Colon (tissue), 2 donors: ENCODE measurements around the gene PIGR.

Source experiments
- FAIRE-seq: peaks from 2 replicates; lab custom pipeline; 2012; peaks lifted over from hg19 to GRCh38; lab: Jason Lieb, UNC
- donor health status: control.
- donor health status: control.

PIGR gene, protein sequence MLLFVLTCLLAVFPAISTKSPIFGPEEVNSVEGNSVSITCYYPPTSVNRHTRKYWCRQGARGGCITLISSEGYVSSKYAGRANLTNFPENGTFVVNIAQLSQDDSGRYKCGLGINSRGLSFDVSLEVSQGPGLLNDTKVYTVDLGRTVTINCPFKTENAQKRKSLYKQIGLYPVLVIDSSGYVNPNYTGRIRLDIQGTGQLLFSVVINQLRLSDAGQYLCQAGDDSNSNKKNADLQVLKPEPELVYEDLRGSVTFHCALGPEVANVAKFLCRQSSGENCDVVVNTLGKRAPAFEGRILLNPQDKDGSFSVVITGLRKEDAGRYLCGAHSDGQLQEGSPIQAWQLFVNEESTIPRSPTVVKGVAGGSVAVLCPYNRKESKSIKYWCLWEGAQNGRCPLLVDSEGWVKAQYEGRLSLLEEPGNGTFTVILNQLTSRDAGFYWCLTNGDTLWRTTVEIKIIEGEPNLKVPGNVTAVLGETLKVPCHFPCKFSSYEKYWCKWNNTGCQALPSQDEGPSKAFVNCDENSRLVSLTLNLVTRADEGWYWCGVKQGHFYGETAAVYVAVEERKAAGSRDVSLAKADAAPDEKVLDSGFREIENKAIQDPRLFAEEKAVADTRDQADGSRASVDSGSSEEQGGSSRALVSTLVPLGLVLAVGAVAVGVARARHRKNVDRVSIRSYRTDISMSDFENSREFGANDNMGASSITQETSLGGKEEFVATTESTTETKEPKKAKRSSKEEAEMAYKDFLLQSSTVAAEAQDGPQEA

DNA sequence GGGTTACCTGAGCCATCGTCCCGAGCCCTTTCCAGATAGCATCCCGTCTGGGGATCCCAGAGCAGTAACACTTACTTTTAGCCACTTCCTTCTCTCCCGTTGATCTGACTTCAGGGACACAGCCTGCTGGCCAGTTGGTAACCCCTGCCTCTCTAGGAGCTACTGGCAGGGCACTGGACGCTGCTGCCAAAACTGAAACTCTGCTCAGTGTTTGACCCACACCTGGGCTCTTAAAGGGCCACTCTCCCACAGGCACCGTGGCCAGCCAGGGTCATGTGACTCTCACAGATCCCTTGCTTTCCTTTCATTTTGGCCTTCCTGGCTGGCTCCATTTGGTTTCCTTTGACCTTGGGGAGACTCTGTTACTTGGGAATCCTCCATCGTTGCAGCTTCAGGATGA is at the start of gene PIGR:
Gene PIGR, minus strand, starts transcription at position 206 of the 400 bp plus-strand sequence. CDS start 5,935 bp downstream, outside the sequence.
- FAIRE-seq: no peak

DNA sequence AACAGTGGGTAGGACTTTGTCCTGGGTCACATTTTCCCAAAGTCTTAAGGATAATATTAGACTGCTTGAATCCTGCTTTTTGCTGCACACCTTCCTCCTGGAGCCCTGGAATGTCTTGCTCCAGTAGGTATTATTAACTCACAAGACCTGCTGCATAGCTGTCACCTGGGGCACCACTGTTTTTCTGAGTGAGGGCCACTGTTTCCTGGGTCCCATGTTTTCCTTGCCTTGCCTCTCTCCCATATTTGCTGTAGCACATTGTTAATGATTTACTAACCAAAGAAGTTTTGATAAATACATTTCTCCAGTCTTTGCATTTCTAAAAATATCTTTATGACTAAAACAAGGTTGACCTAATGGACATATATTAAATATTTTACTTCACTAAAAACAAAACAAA is 46.5 kb upstream of the PIGR start:
- no peak for FAIRE-seq

DNA sequence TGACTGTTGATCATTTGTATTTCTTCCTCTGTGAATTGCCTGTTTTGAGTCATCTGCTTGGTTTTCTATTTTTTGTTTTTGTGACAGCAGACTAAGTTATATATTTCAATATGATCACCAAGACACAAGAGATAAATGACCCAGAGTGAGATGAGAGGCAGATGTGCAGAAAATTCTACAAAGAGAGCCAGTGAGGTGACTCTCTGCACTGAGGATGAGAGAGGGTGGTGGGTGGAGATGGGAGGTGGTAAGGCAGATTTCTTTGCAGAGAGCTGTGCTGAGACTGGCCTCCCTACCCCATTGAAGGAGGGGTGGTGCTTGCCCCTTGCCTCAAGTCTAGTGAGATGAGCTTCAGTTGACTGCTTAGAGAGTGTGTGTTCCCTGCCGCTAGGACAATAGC is 41.6 kb upstream of the PIGR start:
- no peak for FAIRE-seq

DNA sequence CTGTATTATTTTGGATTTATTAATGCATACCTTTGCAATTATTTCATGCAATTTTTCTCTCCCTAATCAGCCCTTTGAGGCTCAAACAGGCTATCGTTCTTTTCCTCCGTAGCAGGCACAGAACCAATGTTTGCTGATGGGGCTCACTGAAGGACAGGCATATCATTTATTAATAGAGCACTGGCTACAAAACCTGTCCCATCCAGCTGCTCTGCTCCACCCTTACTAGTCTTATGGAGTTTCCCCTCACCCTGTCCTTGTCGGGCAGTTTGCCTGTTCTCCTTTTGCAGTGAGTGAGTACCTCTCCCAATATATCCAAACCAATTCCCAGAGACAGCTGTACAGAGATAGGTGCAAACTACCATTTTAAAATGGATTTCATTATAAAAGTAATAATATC is 40.6 kb upstream of the PIGR start:
- no peak for FAIRE-seq

DNA sequence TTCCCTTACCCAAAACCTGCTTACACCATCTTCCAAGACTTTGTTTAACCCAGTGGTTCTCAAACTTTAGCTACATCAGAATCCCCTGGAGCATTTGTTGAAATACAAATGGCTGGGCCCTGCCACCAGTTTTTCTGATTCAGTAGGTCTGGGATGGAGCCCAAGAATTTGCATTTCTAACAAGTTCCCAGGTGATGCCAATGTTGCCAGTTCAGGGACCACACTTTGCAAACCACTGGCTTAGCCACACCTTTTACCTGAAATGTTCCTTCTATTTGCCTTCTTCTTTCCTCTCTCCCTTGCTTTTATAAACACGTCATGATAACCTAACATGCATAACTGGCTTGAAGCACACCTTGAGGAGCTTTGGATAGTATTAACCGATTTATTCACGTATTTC is 40.1 kb upstream of the PIGR start:
- FAIRE-seq: no peak

DNA sequence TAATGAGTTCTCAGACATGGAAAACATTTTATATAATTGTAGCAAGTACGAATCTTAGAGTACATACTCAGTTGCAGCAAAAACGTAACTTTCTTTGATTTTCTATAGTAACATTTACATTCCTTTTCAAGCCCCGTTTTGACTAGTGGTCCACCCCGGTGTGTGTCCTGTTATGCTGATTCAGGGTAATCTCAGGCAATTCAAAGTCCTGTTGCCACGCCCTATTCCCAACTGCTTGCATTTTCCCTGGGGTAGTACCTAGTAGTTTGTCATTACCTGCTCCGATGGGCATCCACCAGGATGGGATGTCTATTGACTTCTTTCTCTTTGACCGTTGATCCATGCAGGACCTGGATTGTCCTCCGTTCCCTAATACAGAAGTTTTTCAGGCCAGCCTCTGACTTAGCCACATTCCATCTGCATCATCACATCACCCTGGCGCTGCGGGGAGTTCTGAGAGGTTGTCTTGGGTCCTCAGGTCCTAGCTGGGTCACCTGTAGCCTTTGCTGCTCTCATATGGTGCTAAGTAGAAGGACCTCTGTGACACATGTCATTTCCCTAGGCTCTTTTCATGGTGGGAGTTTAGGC is 39.0 kb upstream of the PIGR start:
- FAIRE-seq: no peak

DNA sequence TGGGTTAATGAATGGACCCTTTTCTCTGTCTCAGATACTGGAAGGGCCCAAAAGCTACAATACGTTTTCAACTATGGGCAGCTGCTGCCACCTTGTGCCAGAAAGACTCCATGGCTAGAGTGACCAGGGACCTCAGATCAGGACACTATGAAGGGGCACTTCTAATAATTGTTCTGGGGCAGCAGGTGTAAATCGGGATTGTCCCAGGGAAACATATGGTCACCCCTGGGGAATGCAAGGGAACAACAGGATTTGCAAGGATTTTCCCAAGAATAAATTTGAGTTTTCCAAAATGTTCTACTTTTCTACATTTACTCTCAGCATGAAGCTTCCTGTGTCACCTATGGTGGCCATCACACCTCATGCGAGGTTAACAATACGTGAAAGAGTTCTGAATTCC is 36.0 kb upstream of the PIGR start:
- FAIRE-seq: no peak

DNA sequence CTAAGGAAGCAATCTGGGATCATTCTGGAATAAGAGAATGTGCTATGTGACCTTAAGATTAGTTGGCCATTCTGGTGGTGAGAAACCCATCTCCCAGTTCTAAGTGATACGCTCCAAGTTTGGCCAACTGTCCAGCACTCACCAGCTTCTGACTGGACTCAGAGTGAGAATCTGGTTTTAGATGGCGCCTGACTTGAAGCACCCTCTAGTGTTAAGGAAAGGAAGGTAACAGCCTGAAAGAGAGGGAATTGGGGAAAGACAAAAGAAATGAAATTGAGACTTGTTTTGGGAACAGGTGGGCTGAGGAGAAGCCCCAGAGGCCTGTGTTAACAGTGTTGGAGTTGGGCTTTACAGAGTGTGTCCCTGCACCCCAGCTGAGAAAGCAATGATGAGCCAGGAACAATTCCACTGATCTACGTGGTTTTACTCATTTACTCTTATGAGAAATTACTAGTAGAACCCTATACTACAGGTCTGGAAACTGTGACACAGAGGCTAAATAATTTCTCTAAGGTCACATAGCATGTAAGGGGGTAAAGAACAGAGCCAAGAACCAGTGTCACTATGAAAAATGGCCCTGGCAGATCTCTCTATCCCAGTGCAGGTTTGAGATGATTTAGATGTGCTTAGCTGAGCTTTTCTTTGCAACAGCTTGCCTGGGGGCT is 33.2 kb upstream of the PIGR start:
- FAIRE-seq: no peak

DNA sequence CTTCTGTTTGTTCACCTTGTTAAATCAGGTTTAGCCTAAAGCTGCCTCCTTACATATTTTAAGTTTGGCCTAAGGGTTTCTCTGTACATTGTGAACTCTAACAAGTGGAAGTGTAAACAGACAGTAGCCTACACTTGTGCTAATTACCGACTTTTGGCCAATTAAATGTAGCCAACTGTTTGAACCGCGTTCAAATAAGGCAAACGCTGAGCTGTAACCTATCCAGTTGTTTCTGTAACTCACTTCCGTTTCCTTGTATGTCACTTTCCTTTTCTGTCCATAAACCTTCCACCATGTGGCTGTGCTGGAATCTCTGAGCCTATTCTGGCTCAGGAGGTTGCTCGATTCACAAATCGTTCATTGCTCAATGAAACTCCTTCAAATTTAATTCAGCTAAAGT is 32.0 kb upstream of the PIGR start:
- no peak for FAIRE-seq

DNA sequence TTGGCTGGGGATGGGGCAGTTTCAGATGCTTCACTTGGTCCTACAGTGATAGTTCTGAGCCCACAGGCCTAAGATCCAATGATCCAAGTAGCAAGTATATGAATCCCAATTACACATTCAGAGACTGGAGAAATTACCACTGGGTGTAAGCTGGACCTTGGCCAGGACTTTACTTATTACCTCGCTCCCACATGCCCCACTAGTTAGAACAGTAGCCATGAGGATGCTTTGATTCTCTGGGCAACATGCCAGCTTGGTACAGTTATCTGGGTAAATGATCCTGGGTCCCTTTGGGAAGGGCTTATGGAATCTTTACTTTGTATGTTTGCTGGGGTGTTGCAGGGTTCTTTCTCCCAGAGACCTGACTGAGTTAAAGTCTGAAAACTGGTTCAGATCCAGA is 29.0 kb upstream of the PIGR start:
- FAIRE-seq: no peak

DNA sequence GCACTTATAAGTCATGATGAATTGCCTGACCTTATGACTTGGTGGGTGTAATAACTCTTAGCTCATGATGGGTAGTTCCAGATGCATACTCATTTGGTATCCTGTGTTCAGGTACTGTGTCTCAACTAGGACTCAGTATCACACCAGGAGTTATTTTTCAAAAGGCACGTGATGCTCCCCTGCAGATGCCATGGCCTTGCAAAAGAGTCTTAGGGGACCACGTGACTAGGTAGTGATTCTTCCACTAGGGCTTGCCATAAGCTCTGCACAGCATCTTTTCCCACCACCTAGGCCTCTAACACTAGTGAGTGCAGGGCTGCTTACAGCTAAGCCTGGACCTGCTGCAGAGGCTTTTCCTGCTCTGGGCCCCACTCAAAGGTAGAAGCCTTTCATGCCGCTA is 27.9 kb upstream of the PIGR start:
- FAIRE-seq: no peak

DNA sequence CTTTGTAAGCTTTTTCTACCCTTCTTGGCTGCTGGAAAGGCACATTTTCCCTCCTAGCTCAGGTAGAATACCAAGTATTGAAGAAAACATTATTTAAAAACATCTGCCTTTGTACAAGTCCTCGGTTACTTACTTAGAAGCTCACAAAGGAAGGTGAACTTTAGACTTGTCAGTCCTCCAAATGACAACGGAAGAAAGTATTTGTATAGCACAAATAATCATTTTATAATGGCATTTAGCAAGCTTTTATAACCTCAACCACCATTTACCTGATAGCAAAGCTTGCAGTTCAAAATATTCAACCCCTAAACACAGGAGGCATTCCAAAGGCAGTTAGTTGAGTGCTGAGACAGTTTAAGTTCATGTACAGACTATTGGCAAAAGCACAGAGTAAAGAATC is 26.5 kb upstream of the PIGR start:
- FAIRE-seq: no peak

DNA sequence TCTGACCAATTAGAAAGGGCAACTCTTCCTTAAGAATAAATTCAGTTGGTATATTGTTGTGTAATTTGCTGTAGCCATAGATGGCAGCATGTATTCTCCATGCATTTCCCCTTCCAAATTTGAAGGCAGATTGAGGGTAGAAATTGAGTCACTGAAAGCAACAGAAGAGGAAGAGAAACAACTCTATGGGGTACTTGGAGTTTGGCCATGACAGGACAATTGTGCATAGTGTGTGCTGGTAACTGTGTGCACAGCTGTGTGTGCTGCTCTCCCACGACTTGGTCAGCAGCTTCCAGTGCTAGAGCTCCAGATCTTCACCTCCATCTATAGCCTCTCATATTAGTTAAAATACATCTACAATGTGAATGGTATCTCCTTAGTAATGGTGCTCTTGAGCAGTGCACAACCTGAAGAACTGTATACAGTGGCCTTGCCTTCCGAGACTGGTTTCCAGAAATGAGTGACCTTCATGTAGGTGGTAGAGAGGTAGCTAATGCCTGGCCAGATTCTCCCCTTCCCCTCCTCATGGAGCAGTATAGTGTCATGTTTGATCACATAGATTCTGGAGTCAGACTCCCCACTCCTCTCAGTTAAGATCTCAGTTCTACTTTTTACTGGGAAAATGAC is 24.9 kb upstream of the PIGR start:
- no peak for FAIRE-seq

DNA sequence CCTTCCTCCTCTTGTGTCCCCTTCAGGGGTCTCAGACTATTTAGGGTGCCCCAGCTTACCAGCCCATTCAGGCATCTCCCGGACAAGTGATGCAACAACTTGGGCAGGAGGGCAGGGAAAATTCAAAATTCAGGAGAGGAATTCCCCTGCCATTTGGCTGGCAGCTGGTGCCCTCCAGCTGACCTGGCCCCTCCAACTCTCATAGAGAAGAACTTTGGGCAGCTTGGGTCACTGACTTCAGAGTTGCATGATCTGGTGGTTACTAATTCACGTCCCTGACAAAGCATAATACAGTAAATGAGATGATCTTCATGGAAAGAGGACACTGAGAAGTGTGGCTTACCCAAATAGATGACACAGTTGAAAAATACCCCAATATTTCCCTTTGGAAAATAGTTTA is 24.2 kb upstream of the PIGR start, which contains the start of gene FCAMR:
Gene FCAMR, minus strand, starts transcription at position 15 of the 400 bp plus-strand sequence. CDS start 335 bp downstream, outside the sequence.
- no peak for FAIRE-seq

DNA sequence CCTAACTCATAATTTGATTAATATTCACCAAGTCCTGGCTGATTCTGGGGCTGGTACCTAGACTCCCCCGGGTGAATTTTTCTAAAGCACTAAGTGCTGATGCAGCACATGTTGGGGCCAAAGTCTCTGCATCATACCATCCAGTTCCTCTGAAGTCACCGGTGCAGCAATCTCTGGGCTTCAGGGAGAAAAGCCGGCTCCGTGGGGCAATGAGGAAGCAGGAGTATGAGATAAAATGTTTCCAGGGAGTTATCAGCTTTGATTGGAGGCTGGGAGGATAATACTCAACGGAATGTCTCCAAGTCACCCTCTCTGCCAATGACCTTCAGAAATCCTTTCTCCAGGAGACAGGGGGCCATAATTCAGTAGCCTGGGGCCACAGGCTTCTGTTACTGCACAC is 22.8 kb upstream of the PIGR start:
- no peak for FAIRE-seq

DNA sequence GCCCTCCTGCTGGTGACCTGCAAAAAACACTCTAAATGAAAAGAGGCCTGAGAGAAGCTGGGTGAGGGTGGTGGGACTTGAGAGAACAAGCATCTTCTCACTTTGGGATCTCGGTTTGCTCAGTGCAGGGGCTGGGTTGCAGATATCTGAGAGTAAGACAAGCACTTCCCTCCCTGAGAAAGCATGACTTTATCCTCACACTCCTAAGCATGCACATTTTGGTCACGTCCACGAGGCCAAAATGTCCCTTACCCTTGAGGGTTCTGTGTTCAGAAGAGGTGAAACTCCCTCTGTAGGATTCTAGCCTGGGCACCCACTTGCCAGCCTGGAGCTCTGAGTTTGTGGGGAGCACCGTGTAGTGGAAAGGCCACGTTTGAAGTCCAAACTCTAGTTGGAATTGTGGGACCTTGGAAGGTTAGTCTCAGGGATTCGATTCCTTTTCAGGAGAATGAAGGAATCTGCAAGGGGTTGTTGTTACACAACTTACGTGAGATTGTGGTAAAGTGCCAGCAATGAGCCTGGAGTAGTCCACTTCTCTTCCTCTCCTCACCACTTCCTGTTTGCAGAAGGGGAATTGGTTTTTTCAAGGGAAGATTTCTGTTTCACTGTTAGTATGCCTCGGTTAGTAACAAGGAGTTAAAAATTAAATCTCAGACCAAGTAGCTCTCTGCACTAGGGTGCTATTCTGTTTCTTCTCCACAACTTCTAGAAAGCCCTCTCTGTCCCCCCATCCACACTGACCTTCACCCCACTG is 21.0 kb upstream of the PIGR start:
- no peak for FAIRE-seq

DNA sequence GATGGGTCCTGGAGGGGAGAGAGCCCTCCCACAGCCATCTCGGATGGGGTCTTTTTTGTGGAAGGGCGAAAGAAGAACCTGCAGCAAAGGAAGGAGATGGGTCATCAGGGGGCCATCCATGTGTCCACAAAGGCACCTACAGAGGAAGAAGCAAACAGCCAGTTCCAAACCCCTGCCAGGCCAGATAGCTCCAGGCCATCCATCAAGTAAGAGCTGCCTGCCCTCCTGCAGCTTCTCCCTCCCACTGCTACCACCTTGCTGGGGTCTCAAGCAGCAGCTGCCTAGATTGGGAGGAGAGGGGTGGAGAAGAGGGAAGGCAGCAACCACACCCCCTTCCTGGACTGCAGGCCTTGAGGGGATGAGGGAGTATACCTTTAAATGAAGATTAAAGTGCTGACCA is 19.5 kb upstream of the PIGR start:
- FAIRE-seq: no peak

DNA sequence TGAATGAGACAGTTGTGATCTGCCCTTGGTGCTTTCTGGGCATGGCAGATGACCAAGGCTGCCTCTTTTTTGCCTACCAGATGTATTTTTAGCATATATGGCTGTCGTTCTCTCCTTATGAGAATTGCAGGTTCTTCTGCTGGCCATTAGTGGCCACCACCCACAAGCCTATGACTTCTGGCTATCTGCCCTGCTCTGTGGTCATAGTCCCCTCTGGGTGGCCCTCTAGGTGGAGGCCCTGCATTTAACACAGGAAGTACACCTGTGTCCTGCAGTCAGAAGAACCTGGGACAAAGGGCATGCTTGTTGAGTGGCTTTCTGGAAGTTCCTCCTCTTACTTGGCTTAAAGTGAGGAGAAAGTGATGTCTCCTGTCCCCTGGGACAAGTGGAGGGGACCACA is 17.5 kb upstream of the PIGR start:
- no peak for FAIRE-seq

DNA sequence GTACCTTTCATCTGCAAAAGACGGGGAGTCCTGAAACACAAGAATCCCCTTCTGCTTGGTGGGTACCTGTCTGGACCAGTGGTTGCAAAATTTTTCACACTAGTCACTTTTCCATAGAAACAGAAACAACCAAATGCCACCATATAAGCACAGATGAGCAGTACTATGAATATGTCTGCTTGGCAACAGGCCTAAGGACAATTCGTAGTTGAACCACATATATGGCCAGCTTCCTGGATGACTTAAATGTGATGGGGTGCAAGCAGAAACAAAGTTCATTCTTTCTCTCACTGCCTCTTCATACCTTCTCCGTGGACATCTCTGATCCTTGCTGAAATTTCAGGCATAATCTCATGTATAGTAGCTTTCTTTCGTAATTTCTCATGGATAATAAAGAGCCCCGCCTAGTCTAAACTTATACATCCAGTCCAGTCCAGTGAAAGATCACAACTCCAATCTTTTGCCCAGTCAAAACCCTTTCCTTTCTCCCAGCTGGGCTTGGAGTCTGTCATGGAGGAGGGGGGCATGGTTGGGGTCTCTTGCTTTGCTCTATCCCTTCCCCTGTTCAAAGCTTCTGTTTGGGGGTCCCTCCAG is 16.9 kb upstream of the PIGR start:
- no peak for FAIRE-seq

DNA sequence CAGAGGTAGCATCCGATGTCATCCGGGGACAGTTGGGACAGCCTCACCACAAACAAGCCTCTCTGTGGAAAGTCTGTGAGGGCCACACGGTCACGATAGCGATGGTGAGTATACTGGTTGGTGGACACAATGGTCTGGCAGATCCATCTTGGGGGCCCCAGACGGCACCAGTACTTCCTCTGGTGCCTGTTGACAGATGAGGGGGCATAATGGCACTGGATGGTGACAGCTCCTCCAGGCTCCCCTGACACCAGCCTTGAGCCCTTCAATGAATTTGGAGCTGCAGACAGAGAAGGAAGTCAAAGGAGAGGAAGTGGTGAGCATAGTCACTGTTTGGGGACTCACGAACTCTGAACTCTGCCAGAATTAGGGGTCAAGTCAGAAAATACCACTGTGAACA is 16.0 kb upstream of the PIGR start:
- no peak for FAIRE-seq

DNA sequence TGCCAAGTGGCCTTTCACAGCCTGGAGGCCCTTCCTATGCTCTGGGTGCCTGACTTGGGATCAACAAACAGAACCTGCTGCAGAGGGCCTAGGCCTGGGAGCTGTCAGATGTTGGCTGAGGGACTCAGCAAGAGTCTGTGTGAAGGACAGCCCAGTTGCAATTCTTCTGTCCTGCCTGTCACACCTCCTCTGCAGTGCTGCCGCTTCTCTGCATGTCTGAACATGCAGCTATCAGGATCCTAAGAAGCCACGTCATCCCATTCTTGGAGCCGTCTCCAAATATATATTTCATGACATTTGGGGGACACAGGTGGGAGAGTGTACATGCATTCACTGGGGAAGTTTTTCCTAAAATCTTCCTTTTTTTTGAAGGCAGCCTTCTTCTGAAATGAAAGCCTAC is 15.4 kb upstream of the PIGR start:
- no peak for FAIRE-seq
